Fibroblast of mammary gland (primary cell): Measurements from ENCODE around the gene IFNGR2.
A peak's percentile ranks its signal among the peaks of the same experiment; 100 is the strongest.

Experiments
- DNase-seq: peaks from one replicate; pipeline ENCODE4 v3.0.0-alpha.2; 2010; ENCODE audit warnings: low read depth
- H3K4me3 ChIP-seq: 2 replicates; pipeline ENCODE4 v1.5.1; 2011; ENCODE audit warnings: low read depth, mild to moderate bottlenecking, low read length, moderate library complexity; ENCODE audit not compliant: control insufficient read depth
- CTCF ChIP-seq: conservative IDR thresholded peaks from 2 replicates; pipeline ENCODE4 v1.5.1; 2011; ENCODE audit warnings: low read depth, low read length, inconsistent platforms; ENCODE audit not compliant: control insufficient read depth, insufficient read depth

Gene IFNGR2

GRCh38 chr21:33393348-33393747, 9.9 kb upstream of the IFNGR2 start:
- H3K4me3 ChIP-seq: no peak overlapping the region
- DNase-seq: no peak
- TF ChIP-seq CTCF: no peak

- DNase-seq: no peak
- no peak for TF ChIP-seq CTCF
- no peak overlapping the region for H3K4me3 ChIP-seq
Measured at GRCh38 chr21:33394260-33394659, 9.0 kb upstream of the IFNGR2 start.

- no peak overlapping the region for H3K4me3 ChIP-seq
- DNase-seq: no peak
- no peak for TF ChIP-seq CTCF
Measured at GRCh38 chr21:33395891-33396331, 7.3 kb upstream of the IFNGR2 start.

- no peak for DNase-seq
- no peak overlapping the region for H3K4me3 ChIP-seq
- no peak for TF ChIP-seq CTCF
Measured at GRCh38 chr21:33396436-33396835, 6.8 kb upstream of the IFNGR2 start.

GRCh38 chr21:33396951-33397350, 6.3 kb upstream of the IFNGR2 start:
- peak; percentile 88 for DNase-seq
- TF ChIP-seq CTCF: no peak
- no peak overlapping the region for H3K4me3 ChIP-seq

GRCh38 chr21:33397717-33398116, 5.5 kb upstream of the IFNGR2 start:
- no peak for TF ChIP-seq CTCF
- DNase-seq: no peak
- no peak overlapping the region for H3K4me3 ChIP-seq

GRCh38 chr21:33398361-33398760, 4.9 kb upstream of the IFNGR2 start:
- DNase-seq: no peak
- no peak for TF ChIP-seq CTCF
- H3K4me3 ChIP-seq: no peak overlapping the region
